Head of caudate nucleus (tissue), 42 donors: ENCODE results near the gene CDH13.

Experiments
- DNase-seq, 42 donors: peaks; one replicate each; pipeline versions ENCODE4 v3.0.0 to v3.0.0-alpha.2; 2020 to 2021; ENCODE audit warnings: mixed read lengths in 7 of 42
- intact Hi-C: fragments of 100-400 bp; cut with DNase I; formaldehyde crosslinking; loops from one replicate; pipeline ENCODE4 v1.15.0; 2022

Gene CDH13

GRCh38 chr16:83269048-83269447, 642.3 kb downstream of the CDH13 start:
- DNase-seq: no peak
- intact Hi-C loops: no loop called here

GRCh38 chr16:83269541-83269940, 642.8 kb downstream of the CDH13 start:
- no peak for DNase-seq
- intact Hi-C loops: no loop called here

GRCh38 chr16:83270061-83270460, 643.3 kb downstream of the CDH13 start:
- intact Hi-C loops: no loop called here
- DNase-seq: no peak

GRCh38 chr16:83270640-83271039, 643.9 kb downstream of the CDH13 start:
- no peak for DNase-seq

GRCh38 chr16:83271123-83271522, 644.4 kb downstream of the CDH13 start:
- intact Hi-C loops: no loop called here
- no peak for DNase-seq

More at GRCh38 chr16:83270640-83271039, 643.9 kb downstream of the CDH13 start:
- intact Hi-C loops: no loop called here

GRCh38 chr16:83271970-83272575, 645.3 kb downstream of the CDH13 start:
- intact Hi-C loops: no loop called here
- DNase-seq: no peak

- intact Hi-C loops: no loop called here
- DNase-seq: peak in 24 of 42 donors; percentile 3 to 68 (median 29)
These were observed 646.1 kb downstream of the CDH13 start for GRCh38 chr16:83272843-83273242.

GRCh38 chr16:83273504-83274173, 646.9 kb downstream of the CDH13 start:
- no peak for DNase-seq
- intact Hi-C loops: no loop called here

GRCh38 chr16:83279251-83279650, 652.5 kb downstream of the CDH13 start:
- intact Hi-C loops: no loop called here
- DNase-seq: no peak

GRCh38 chr16:83285921-83286320, 659.2 kb downstream of the CDH13 start:
- no peak for DNase-seq
- intact Hi-C loops: no loop called here

- intact Hi-C loops: no loop called here
- DNase-seq: no peak
These were observed 669.7 kb downstream of the CDH13 start for GRCh38 chr16:83296505-83296904.

- intact Hi-C loops: no loop called here
- no peak for DNase-seq
These were observed 671.8 kb downstream of the CDH13 start for GRCh38 chr16:83298541-83298940.

GRCh38 chr16:83300326-83300725, 673.6 kb downstream of the CDH13 start:
- no peak for DNase-seq
- intact Hi-C loops: no loop called here

- intact Hi-C loops: no loop called here
- DNase-seq: no peak
These were observed 675.2 kb downstream of the CDH13 start for GRCh38 chr16:83301971-83302370.

- no peak for DNase-seq
- intact Hi-C loops: no loop called here
These were observed 676.1 kb downstream of the CDH13 start for GRCh38 chr16:83302853-83303252.

- no peak for DNase-seq
- intact Hi-C loops: no loop called here
These were observed 678.3 kb downstream of the CDH13 start for GRCh38 chr16:83305092-83305491.

GRCh38 chr16:83306961-83307593, 680.3 kb downstream of the CDH13 start:
- intact Hi-C loops: no loop called here
- no peak for DNase-seq

GRCh38 chr16:83307594-83307992, 680.8 kb downstream of the CDH13 start:
- intact Hi-C loops: no loop called here
- DNase-seq: no peak

- intact Hi-C loops: no loop called here
These were observed 681.6 kb downstream of the CDH13 start for GRCh38 chr16:83308414-83308813.

GRCh38 chr16:83310816-83311215, 684.0 kb downstream of the CDH13 start:
- intact Hi-C loops: no loop called here
- DNase-seq: no peak

More at GRCh38 chr16:83308414-83308813, 681.6 kb downstream of the CDH13 start:
- DNase-seq: no peak
